BLaER1 treated with 17β-estradiol and CSF1 and Interleukin-3, amounts not matched to agents 10 nM and 100 nM (cell line): Measurements from ENCODE around the gene ZNF835.

Source experiments
- H3K27ac ChIP-seq, 11 experiments: shearing (Covaris generic); formaldehyde crosslinking; 2 replicates each; pipeline ENCODE4 v1.8.1; 2022
- H3K27me3 ChIP-seq, 11 experiments: shearing (Covaris generic); formaldehyde crosslinking; 2 replicates each; pipeline ENCODE4 v1.8.1; 2022
- H3K36me3 ChIP-seq, 11 experiments: shearing (Covaris generic); formaldehyde crosslinking; 2 replicates each; pipeline ENCODE4 v1.8.1; 2022
- H3K4me1 ChIP-seq, 10 experiments: shearing (Covaris generic); formaldehyde crosslinking; 2 replicates each; pipeline ENCODE4 v1.8.1; 2022
- H3K4me2 ChIP-seq, 11 experiments: shearing (Covaris generic); formaldehyde crosslinking; 2 replicates each; pipeline ENCODE4 v1.8.1; 2022
- H3K4me3 ChIP-seq, 10 experiments: shearing (Covaris generic); formaldehyde crosslinking; 2 replicates each; pipeline ENCODE4 v1.8.1; 2022
- H3K9ac ChIP-seq, 11 experiments: shearing (Covaris generic); formaldehyde crosslinking; 2 replicates each; pipeline ENCODE4 v1.8.1; 2022
- H3K9me3 ChIP-seq, 11 experiments: shearing (Covaris generic); formaldehyde crosslinking; replicated peaks in 1 of 11; 2 replicates each; pipeline ENCODE4 v1.8.1; 2022
- H4K20me1 ChIP-seq, 11 experiments: shearing (Covaris generic); formaldehyde crosslinking; 2 replicates each; pipeline ENCODE4 v1.8.1; 2022
- Cebpa-rat ChIP-seq, 11 experiments: shearing (Covaris generic); IDR thresholded peaks; 2 replicates each; pipeline ENCODE4 v1.8.1; 2022

The ZNF835 gene

GRCh38 chr19:56613639-56614038, 57.9 kb downstream of the ZNF835 start:
- no peak overlapping the region for H3K4me2 ChIP-seq
- H3K4me3 ChIP-seq: no peak overlapping the region
- no peaks in the 10 kb centered on the region for H3K27me3 ChIP-seq
- no peak overlapping the region for H3K9ac ChIP-seq
- peaks cover 0 to 37% (median 0%) of the 10 kb centered on the region in 11 experiments; a peak in 5 of 22 replicates for H4K20me1 ChIP-seq
- peaks cover 98 to 100% (median 99%) of the 10 kb centered on the region in 11 experiments for H3K9me3 ChIP-seq
- no peak for TF ChIP-seq Cebpa-rat (IDR thresholded peaks at IDR 0.05)
- H3K27ac ChIP-seq: no peak overlapping the region
- H3K4me1 ChIP-seq: no peaks in the 10 kb centered on the region
- peaks cover 96 to 99% (median 98%) of the 10 kb centered on the region in 11 experiments for H3K36me3 ChIP-seq

DNA sequence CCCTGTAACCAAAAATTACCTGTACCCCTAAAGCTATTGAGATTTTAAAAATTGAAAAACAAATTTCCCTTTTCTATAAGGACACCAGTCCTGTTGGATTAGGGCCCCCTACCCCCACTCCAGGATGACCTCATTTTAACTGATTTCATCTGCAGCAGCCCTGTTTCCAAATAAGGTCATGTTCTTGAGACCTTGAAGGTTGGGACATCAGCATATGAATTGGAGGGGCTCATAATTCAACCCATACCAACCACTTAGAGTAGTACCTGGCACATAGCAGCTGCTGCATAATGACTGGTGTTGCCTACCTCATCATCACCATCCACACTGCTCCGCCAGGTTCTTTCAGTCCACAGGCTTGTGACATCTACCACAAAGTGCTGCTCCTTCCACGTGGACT, 58.8 kb downstream of the ZNF835 start:
- H3K36me3 ChIP-seq: peaks cover 98 to 100% (median 100%) of the 10 kb centered on the region in 11 experiments
- H3K4me2 ChIP-seq: no peak overlapping the region
- H3K27ac ChIP-seq: no peak overlapping the region
- no peak overlapping the region for H3K4me3 ChIP-seq
- H3K9me3 ChIP-seq: peaks cover 100% of the 10 kb centered on the region in 11 experiments
- H3K4me1 ChIP-seq: no peaks in the 10 kb centered on the region
- H3K9ac ChIP-seq: no peak overlapping the region
- H4K20me1 ChIP-seq: peaks cover 0 to 37% (median 0%) of the 10 kb centered on the region in 11 experiments; a peak in 5 of 22 replicates
- H3K27me3 ChIP-seq: no peaks in the 10 kb centered on the region
- TF ChIP-seq Cebpa-rat (IDR thresholded peaks at IDR 0.05): no peak
